Karpas-422 (cell line): ENCODE data around the gene TCP11L2. TPM values are rescaled to one million over a fixed set of nuclear protein-coding genes. Genes with fewer than 3 reads are reported as not detected.
"Not testable (repeated sequence)": the region's sequence is repeated elsewhere in the genome, so short reads cannot be mapped to it uniquely, and the experiment has no call there.

ENCODE experiments used
- DNase-seq: peaks from one replicate; pipeline ENCODE4 v3.0.0-alpha.2; 2015
- H2AFZ ChIP-seq: fragments of 200-600 bp; sonication (generic); 2 replicates; pipeline ENCODE4 v1.6.1; 2014; ENCODE audit warnings: antibody characterized with exemption, low read length, mixed read lengths
- H3K27ac ChIP-seq: fragments of 200-600 bp; sonication (generic); 2 replicates; pipeline ENCODE4 v1.5.1; 2014; ENCODE audit warnings: mild to moderate bottlenecking, low read length, moderate library complexity
- H3K27me3 ChIP-seq: fragments of 200-600 bp; sonication (generic); 2 replicates; pipeline ENCODE4 v1.6.1; 2014; ENCODE audit warnings: low read length, mixed read lengths
- H3K36me3 ChIP-seq: fragments of 200-600 bp; sonication (generic); 2 replicates; pipeline ENCODE4 v1.6.1; 2014; ENCODE audit warnings: low read length, mixed read lengths; ENCODE audit not compliant: insufficient read depth
- H3K4me1 ChIP-seq: fragments of 200-600 bp; sonication (generic); 2 replicates; pipeline ENCODE4 v1.6.1; 2014; ENCODE audit warnings: mild to moderate bottlenecking, low read length, mixed read lengths
- H3K4me2 ChIP-seq: fragments of 200-600 bp; sonication (generic); 2 replicates; pipeline ENCODE4 v1.6.1; 2014; ENCODE audit warnings: low read length, low read depth, mild to moderate bottlenecking; ENCODE audit not compliant: poor library complexity, severe bottlenecking
- H3K4me3 ChIP-seq: fragments of 200-600 bp; sonication (generic); 2 replicates; pipeline ENCODE4 v1.5.1; 2014; ENCODE audit warnings: mild to moderate bottlenecking, antibody characterized with exemption, low read length, mixed read lengths
- H3K79me2 ChIP-seq: fragments of 200-600 bp; sonication (generic); 2 replicates; pipeline ENCODE4 v1.6.1; 2014; ENCODE audit warnings: mild to moderate bottlenecking, low read length, mixed read lengths
- H3K9ac ChIP-seq: fragments of 200-600 bp; sonication (generic); 2 replicates; pipeline ENCODE4 v1.6.0; 2014; ENCODE audit warnings: low read length
- H3K9me2 ChIP-seq: fragments of 200-600 bp; sonication (generic), shearing (Covaris generic); replicated peaks from 2 replicates; pipeline ENCODE4 v1.6.0; 2014; ENCODE audit warnings: mild to moderate bottlenecking, low read length, moderate library complexity; ENCODE audit not compliant: insufficient read depth
- H3K9me3 ChIP-seq: fragments of 300-700, 200-600 bp; sonication (generic); 2 replicates; pipeline ENCODE4 v1.6.1; 2014; ENCODE audit warnings: low read length, mixed read lengths
- H4K20me1 ChIP-seq: fragments of 200-600 bp; sonication (generic); 2 replicates; pipeline ENCODE4 v1.6.1; 2014; ENCODE audit warnings: mild to moderate bottlenecking, antibody characterized with exemption, low read length, low read depth; ENCODE audit not compliant: insufficient read depth
- total RNA-seq: library from RNA; depleted of rRNA; stranded (reverse); fragments of >200 nt; shearing (Covaris generic); gene quantifications from 2 replicates; pipeline ENCODE4 v1.2.3, GENCODE V29; 2014; ENCODE audit warnings: low replicate concordance

The TCP11L2 gene
- total RNA-seq, 1 experiment from 2014 or later = 55.9 TPM

- no peak overlapping the region for H3K9ac ChIP-seq
- H3K4me2 ChIP-seq = no peak overlapping the region
- H3K4me3 ChIP-seq = no peak overlapping the region
- H2AFZ ChIP-seq = no peak overlapping the region
- no peaks in the 10 kb centered on the region for H3K27me3 ChIP-seq
- no peak overlapping the region for H3K27ac ChIP-seq
- no peaks in the 10 kb centered on the region for H3K79me2 ChIP-seq
- H3K4me1 ChIP-seq = peaks cover 9% of the 10 kb centered on the region
- no peaks in the 10 kb centered on the region for H4K20me1 ChIP-seq
- H3K9me2 ChIP-seq = no peaks in the 10 kb centered on the region
- no peak for DNase-seq
- H3K36me3 ChIP-seq = no peaks in the 10 kb centered on the region
- no peaks in the 10 kb centered on the region for H3K9me3 ChIP-seq
Observed at GRCh38 chr12:106280106-106280505, 22.4 kb upstream of the TCP11L2 start.

DNA sequence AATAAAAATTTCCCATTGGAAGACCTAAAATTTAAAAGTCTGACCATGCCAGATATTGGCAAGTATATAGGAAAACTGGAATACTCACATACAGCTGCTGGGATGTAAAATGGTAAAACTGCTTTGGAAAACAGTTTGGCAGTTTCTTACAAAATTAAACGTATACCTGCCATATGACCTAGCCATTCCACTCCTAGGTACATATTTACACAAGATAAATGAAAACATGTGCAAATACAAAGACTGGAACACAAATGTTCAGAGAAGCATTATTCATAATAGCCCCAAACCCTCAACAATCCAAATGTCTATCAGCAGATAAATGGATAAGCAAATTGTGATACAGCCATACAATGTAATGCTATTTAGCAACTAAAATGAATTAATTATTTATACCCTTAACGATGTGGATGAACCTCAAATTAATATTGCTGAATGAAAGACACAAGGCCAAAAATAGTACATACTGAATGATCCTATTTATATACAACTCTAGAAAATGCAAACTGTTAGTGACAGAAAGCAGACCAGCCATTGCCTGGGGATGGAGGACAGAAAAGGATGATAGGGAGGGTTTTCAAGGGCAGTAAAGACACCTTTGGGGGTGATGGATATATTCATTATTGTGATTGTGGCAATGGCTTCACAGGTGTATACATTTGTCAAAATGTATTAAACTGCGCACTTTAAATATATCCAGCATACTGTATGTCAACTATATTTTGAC is 21.3 kb upstream of the TCP11L2 start:
- Histone ChIP-seq H3K27me3 (no peaks in the 10 kb centered on the region), H3K36me3 (no peaks in the 10 kb centered on the region), H3K9ac (no peak overlapping the region), H3K4me2 (no peak overlapping the region), H4K20me1 (no peaks in the 10 kb centered on the region), H3K9me3 (no peaks in the 10 kb centered on the region), H3K4me3 (no peak overlapping the region), H2AFZ (no peak overlapping the region), H3K4me1 (peaks cover 19% of the 10 kb centered on the region), H3K9me2 (no peaks in the 10 kb centered on the region), H3K27ac (no peak overlapping the region), H3K79me2 (no peaks in the 10 kb centered on the region)
- no peak for DNase-seq

- no peak overlapping the region for H2AFZ ChIP-seq
- H3K27ac ChIP-seq = no peak overlapping the region
- H3K9me3 ChIP-seq = no peaks in the 10 kb centered on the region
- H3K4me3 ChIP-seq = no peak overlapping the region
- no peak overlapping the region for H3K4me2 ChIP-seq
- no peaks in the 10 kb centered on the region for H3K27me3 ChIP-seq
- no peak for DNase-seq
- no peaks in the 10 kb centered on the region for H3K9me2 ChIP-seq
- no peaks in the 10 kb centered on the region for H3K36me3 ChIP-seq
- no peaks in the 10 kb centered on the region for H4K20me1 ChIP-seq
- no peak overlapping the region for H3K9ac ChIP-seq
- no peaks in the 10 kb centered on the region for H3K79me2 ChIP-seq
- H3K4me1 ChIP-seq = peaks cover 25% of the 10 kb centered on the region
Observed at GRCh38 chr12:106281804-106282203, 20.7 kb upstream of the TCP11L2 start.

DNA sequence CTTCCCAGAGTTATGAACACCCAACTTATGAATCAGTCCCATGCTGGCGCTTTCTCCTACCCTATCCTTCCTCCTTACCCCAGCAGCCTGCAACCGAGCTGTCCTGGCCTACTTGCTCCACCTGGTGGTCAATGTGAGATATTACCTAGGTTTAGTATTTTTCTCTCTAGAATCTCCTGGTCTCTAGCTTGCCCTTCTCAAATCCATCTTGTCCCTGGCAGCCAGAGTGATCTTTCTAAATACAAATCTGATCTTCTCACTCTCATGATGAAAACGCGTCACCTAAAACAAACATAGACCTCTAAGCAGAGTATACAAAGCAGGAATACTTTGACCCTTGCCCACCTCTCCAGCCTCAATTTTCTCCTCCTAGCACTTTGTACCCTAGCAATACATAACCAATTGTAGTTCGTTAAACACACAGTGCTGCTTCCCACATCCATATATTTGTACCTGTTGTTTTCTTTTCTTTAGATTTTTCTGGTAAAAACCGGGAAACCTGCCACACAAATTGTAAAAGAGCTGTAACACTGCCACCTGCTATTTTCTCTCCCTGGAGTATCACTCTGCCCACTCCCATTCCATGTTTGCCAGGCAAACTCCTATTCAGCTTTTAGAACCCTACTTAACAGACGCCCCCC is 20.0 kb upstream of the TCP11L2 start:
- Histone ChIP-seq H3K9me3 (no peaks in the 10 kb centered on the region), H4K20me1 (no peaks in the 10 kb centered on the region), H3K36me3 (no peaks in the 10 kb centered on the region), H3K4me2 (no peak overlapping the region), H3K79me2 (no peaks in the 10 kb centered on the region), H2AFZ (no peak overlapping the region), H3K27ac (no peak overlapping the region), H3K4me3 (no peak overlapping the region), H3K27me3 (no peaks in the 10 kb centered on the region), H3K4me1 (peaks cover 31% of the 10 kb centered on the region), H3K9me2 (no peaks in the 10 kb centered on the region), H3K9ac (no peak overlapping the region)
- DNase-seq = peak; percentile 85

GRCh38 chr12:106284358-106285105 is 18.0 kb upstream of the TCP11L2 start:
- Histone ChIP-seq H3K9ac (no peak overlapping the region), H3K27ac (no peak overlapping the region), H2AFZ (no peak overlapping the region), H3K79me2 (no peaks in the 10 kb centered on the region), H3K4me3 (no peak overlapping the region), H3K4me2 (no peak overlapping the region), H3K4me1 (peaks cover 34% of the 10 kb centered on the region), H3K9me3 (no peaks in the 10 kb centered on the region), H3K27me3 (no peaks in the 10 kb centered on the region), H3K9me2 (no peaks in the 10 kb centered on the region), H4K20me1 (no peaks in the 10 kb centered on the region), H3K36me3 (no peaks in the 10 kb centered on the region)
- DNase-seq = no peak

GRCh38 chr12:106285982-106286381 is 16.6 kb upstream of the TCP11L2 start:
- H3K9me3 ChIP-seq = no peaks in the 10 kb centered on the region
- peaks cover 34% of the 10 kb centered on the region for H3K4me1 ChIP-seq
- H4K20me1 ChIP-seq = no peaks in the 10 kb centered on the region
- H3K36me3 ChIP-seq = no peaks in the 10 kb centered on the region
- no peak overlapping the region for H3K27ac ChIP-seq
- no peaks in the 10 kb centered on the region for H3K79me2 ChIP-seq
- no peaks in the 10 kb centered on the region for H3K9me2 ChIP-seq
- H3K4me2 ChIP-seq = peak overlapping the region; percentile 55
- no peaks in the 10 kb centered on the region for H3K27me3 ChIP-seq
- H2AFZ ChIP-seq = no peak overlapping the region
- H3K9ac ChIP-seq = no peak overlapping the region
- peak overlapping the region; percentile 32; the same call in 1 of the 2 replicates for H3K4me3 ChIP-seq
- peak; percentile 74 for DNase-seq

- H3K27ac ChIP-seq, H3K36me3 ChIP-seq, H3K27me3 ChIP-seq, DNase-seq, H3K9me3 ChIP-seq, H4K20me1 ChIP-seq, H2AFZ ChIP-seq, H3K79me2 ChIP-seq, H3K9ac ChIP-seq, H3K4me3 ChIP-seq, H3K9me2 ChIP-seq: not testable (repeated sequence)
- peaks cover 34% of the 10 kb centered on the region for H3K4me1 ChIP-seq
- H3K4me2 ChIP-seq = peak overlapping the region; percentile 55
Observed at GRCh38 chr12:106286576-106287162, 15.9 kb upstream of the TCP11L2 start.

DNA sequence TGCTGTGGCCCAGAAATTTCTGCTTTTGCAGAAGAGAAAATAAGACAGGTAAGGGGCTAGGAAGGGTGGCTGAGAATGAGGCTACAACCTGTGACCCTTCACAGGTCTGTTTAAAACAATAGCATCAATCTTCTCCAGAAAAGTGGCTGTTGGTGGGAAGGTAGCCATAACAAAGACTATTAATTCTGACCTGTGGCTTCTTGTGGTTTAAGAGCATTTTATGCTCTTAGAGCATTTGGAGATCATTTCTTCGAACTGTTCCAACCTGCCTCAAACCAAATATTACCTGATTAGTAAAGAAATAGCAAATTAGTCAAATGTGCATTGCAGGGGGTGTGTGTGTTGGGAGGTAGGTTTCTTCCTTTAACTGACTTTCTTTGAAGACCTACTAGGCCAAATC is 15.2 kb upstream of the TCP11L2 start:
- Histone ChIP-seq H3K27ac (no peak overlapping the region), H3K4me3 (no peak overlapping the region), H3K4me1 (peaks cover 34% of the 10 kb centered on the region), H3K36me3 (no peaks in the 10 kb centered on the region), H3K9ac (no peak overlapping the region), H3K4me2 (no peak overlapping the region), H4K20me1 (no peaks in the 10 kb centered on the region), H3K9me3 (no peaks in the 10 kb centered on the region), H3K9me2 (no peaks in the 10 kb centered on the region), H3K79me2 (no peaks in the 10 kb centered on the region), H2AFZ (no peak overlapping the region), H3K27me3 (no peaks in the 10 kb centered on the region)
- no peak for DNase-seq
